K562 (cell line): ENCODE results near the gene DEK. TPM values are rescaled to one million over a fixed set of nuclear protein-coding genes. Genes with fewer than 3 reads are reported as not detected.

Experiments used
- ATAC-seq: fragments of 200-7000 bp; cut with Tn5 transposase; 3 replicates; pipeline ENCODE4 v1.9.1; 2020; ENCODE audit warnings: moderate library complexity
- BruUV-seq: library from RNA; stranded (reverse); fragments of 400-500 nt; replicated peaks from 2 replicates; lab custom pipeline; 2021; lab: Mats Ljungman, UMichigan
- CTCF ChIA-PET: fragments of 300-600 bp; formaldehyde crosslinking; extraction: SDS; loops from one replicate; lab custom pipeline; 2021; ENCODE audit warnings: low intra/inter-chr PET ratio; lab: Yijun Ruan, JAX
- POLR2A ChIA-PET: fragments of 300-600, 350-650 bp; sonication (Branson Sonifier 250); formaldehyde crosslinking; extraction: SDS; loops from one replicate; lab custom pipeline; 2021; ENCODE audit warnings: antibody characterized with exemption, inconsistent platforms; lab: Yijun Ruan, JAX
- DNase-seq, 4 experiments: peaks; one replicate each; pipeline versions ENCODE4 v3.0.0 to v3.0.0-alpha.2; 2011 to 2018; ENCODE audit warnings: low spot score in 3 of 4, mixed read lengths in 3 of 4; ENCODE audit errors: extremely low read depth in 1 of 4
- FAIRE-seq: peaks from 2 replicates; lab custom pipeline; 2011; peaks lifted over from hg19 to GRCh38; lab: Jason Lieb, UNC
- H2AFZ ChIP-seq: 2 replicates; pipeline ENCODE4 v1.6.0; 2011; ENCODE audit warnings: low read depth, low read length, control low read depth, inconsistent platforms
- H3K27ac ChIP-seq: fragments of 200-600 bp; 3 replicates; pipeline ENCODE4 v1.8.0; 2011; ENCODE audit warnings: low read depth, mild to moderate bottlenecking, control low read depth, inconsistent platforms, low read length, moderate library complexity, mixed read lengths; ENCODE audit errors: extremely low read depth
- H3K27me3 ChIP-seq, 2 experiments: fragments of 300-600 bp in 1 of 2; 2 replicates in 1 of 2; 3 replicates in 1 of 2; pipeline versions ENCODE4 v1.6.0 to v1.8.0; 2011; ENCODE audit warnings: inconsistent platforms in 2 of 2, low read length in 2 of 2, mild to moderate bottlenecking in 1 of 2, mixed read lengths in 1 of 2, moderate library complexity in 1 of 2; ENCODE audit not compliant: control insufficient read depth in 2 of 2, insufficient read depth in 2 of 2
- H3K36me3 ChIP-seq: fragments of 300-600 bp; 3 replicates; pipeline ENCODE4 v1.8.0; 2011; ENCODE audit warnings: mild to moderate bottlenecking, low read length, inconsistent platforms; ENCODE audit not compliant: control insufficient read depth, insufficient read depth
- H3K4me1 ChIP-seq, 2 experiments: fragments of 200-600 bp in 1 of 2; replicated peaks in 1 of 2; 2 replicates in 1 of 2; 3 replicates in 1 of 2; pipeline versions ENCODE4 v1.5.1 to v1.8.0; 2011; ENCODE audit warnings: inconsistent platforms in 2 of 2, low read length in 2 of 2, mild to moderate bottlenecking in 1 of 2, mixed read lengths in 1 of 2, moderate library complexity in 1 of 2; ENCODE audit not compliant: control insufficient read depth in 2 of 2, insufficient read depth in 2 of 2
- H3K4me2 ChIP-seq: 2 replicates; pipeline ENCODE4 v1.6.1; 2011; ENCODE audit warnings: low read length, control low read depth, inconsistent platforms, mixed read lengths; ENCODE audit not compliant: insufficient read depth
- H3K4me3 ChIP-seq: fragments of 200-600 bp; sonication (generic), shearing (Covaris generic); 2 replicates; pipeline ENCODE4 v1.5.1; 2016; ENCODE audit warnings: control low read depth, inconsistent platforms
- H3K79me2 ChIP-seq: fragments of 200-600 bp; 3 replicates; pipeline ENCODE4 v1.8.0; 2011; ENCODE audit warnings: low read length, inconsistent platforms; ENCODE audit not compliant: control insufficient read depth, insufficient read depth
- H3K9ac ChIP-seq, 2 experiments: 2 replicates each; pipeline versions ENCODE4 v1.6.0 to v1.6.1; 2011; ENCODE audit warnings: low read depth in 2 of 2, low read length in 2 of 2, control low read depth in 1 of 2, inconsistent platforms in 1 of 2, mild to moderate bottlenecking in 1 of 2, mixed read lengths in 1 of 2; ENCODE audit not compliant: insufficient read depth in 1 of 2
- H3K9me1 ChIP-seq: one replicate; pipeline ENCODE4 v1.6.0; 2011; ENCODE audit warnings: inconsistent platforms, mild to moderate bottlenecking, low read length, moderate library complexity; ENCODE audit not compliant: control insufficient read depth, insufficient read depth
- H3K9me3 ChIP-seq: replicated peaks from 2 replicates; pipeline ENCODE4 v1.5.1; 2011; ENCODE audit warnings: low read depth, low read length, inconsistent platforms; ENCODE audit not compliant: control insufficient read depth, insufficient read depth
- H4K20me1 ChIP-seq: replicated peaks from 2 replicates; pipeline ENCODE4 v1.6.1; 2011; ENCODE audit warnings: low read length, inconsistent platforms, mixed read lengths; ENCODE audit not compliant: control insufficient read depth, insufficient read depth
- CC2D1A ChIP-seq: fragments of 450-650 bp; IDR thresholded peaks from 2 replicates; pipeline ENCODE4 v1.6.1; 2017; ENCODE audit warnings: mild to moderate bottlenecking
- ELK1 ChIP-seq: sonication (generic); formaldehyde crosslinking; IDR thresholded peaks from 2 replicates; pipeline ENCODE4 v1.8.1; 2022; ENCODE audit warnings: missing genetic modification reagents
- HNRNPH1 ChIP-seq: fragments of 200-400 bp; formaldehyde crosslinking; optimal IDR thresholded peaks from 2 replicates; pipeline ENCODE3; 2017; ENCODE audit warnings: low read depth, mild to moderate bottlenecking, low read length, moderate library complexity
- IRF2 ChIP-seq: sonication (generic); formaldehyde crosslinking; IDR thresholded peaks from 2 replicates; pipeline ENCODE4 v1.8.1; 2022; ENCODE audit warnings: mild to moderate bottlenecking, missing genetic modification reagents
- NEUROD1 ChIP-seq: fragments of 150-350 bp; IDR thresholded peaks from 2 replicates; pipeline ENCODE4 v1.6.1; 2014; ENCODE audit warnings: borderline replicate concordance, low read length, low read depth; ENCODE audit not compliant: partially characterized antibody
- SREBF1 ChIP-seq: fragments of 150-350 bp; IDR thresholded peaks from 2 replicates; pipeline ENCODE4 v1.6.1; 2014; ENCODE audit warnings: antibody characterized with exemption, low read depth, low read length, borderline replicate concordance
- SRSF7 ChIP-seq: fragments of 200-400 bp; formaldehyde crosslinking; optimal IDR thresholded peaks from 2 replicates; pipeline ENCODE3; 2017; ENCODE audit warnings: mild to moderate bottlenecking, low read depth, low read length
- TAF15 ChIP-seq: fragments of 200-400 bp; formaldehyde crosslinking; IDR thresholded peaks from 2 replicates; pipeline ENCODE4 v1.6.1; 2017; ENCODE audit warnings: mild to moderate bottlenecking, low read depth, low read length, moderate library complexity
- ZNF318 ChIP-seq, 2 experiments: fragments of 450-650 bp; IDR thresholded peaks; 2 replicates each; pipeline ENCODE4 v1.6.1; 2016; ENCODE audit warnings: mild to moderate bottlenecking in 2 of 2, borderline replicate concordance in 1 of 2, low read depth in 1 of 2, moderate library complexity in 1 of 2
- ZNF586 ChIP-seq: fragments of 450-650 bp; formaldehyde crosslinking; conservative IDR thresholded peaks from 2 replicates; pipeline ENCODE4 v1.4.0; 2020; ENCODE audit warnings: mild to moderate bottlenecking, moderate library complexity
- WGBS: fragments of 100-300 bp; shearing (Covaris generic); methylation state at CpG from one replicate; pipeline ENCODE4 v1.1.6; 2016; ENCODE audit warnings: low coverage, mixed read lengths; ENCODE audit not compliant: insufficient coverage; ENCODE audit errors: missing lambda C conversion rate; 5-methylcytosine and 5-hydroxymethylcytosine counted together
- in situ Hi-C: fragments of 300-500 bp; cut with MboI; formaldehyde crosslinking; loops from 4 replicates; pipeline ENCODE4 v1.15.0; 2018; ENCODE audit warnings: inconsistent platforms, mixed read lengths
- intact Hi-C: fragments of 100-400 bp; cut with micrococcal nuclease; formaldehyde crosslinking; loops from 2 replicates; pipeline ENCODE4 v1.14.2; 2022
- polyA plus RNA-seq, 8 experiments: library from polyadenylated mRNA; depleted of rRNA in 4 of 8; stranded (reverse) in 5 of 8; unstranded in 3 of 8; fragments of >200 nt; fragmentation: Nextera tagmentation in 2 of 8; fragmentation: Illumina TruSeq in 1 of 8; extraction: Ambion mirVana in 2 of 8; extraction: Trizol in 1 of 8; gene quantifications; 2 replicates each; pipeline versions ENCODE4 v1.2.1 to v1.2.3, GENCODE V29; 2011 to 2014; ENCODE audit warnings: inconsistent platforms in 1 of 8, missing spikeins in 1 of 8
- total RNA-seq, 7 experiments: library from RNA; depleted of rRNA in 6 of 7; stranded (reverse); fragments of >200 nt in 6 of 7; fragmentation: Illumina TruSeq in 2 of 7; extraction: Trizol in 2 of 7; gene quantifications; 2 replicates each; pipeline versions ENCODE4 v1.2.1 to v1.2.3, GENCODE V29; 2011 to 2021; ENCODE audit warnings: low replicate concordance in 1 of 7

DEK gene
- total and polyA plus RNA-seq, 9 of the 15 experiments (the other 6 are each of a cell fraction or from before 2014, with no cell fraction given), result 82.3 to 338 (median 184) TPM

- TF ChIP-seq ZNF586 (CRISPR knock-in tag) (no peak), TAF15 (no peak), HNRNPH1 (no peak), ELK1 (CRISPR knock-in tag) (no peak), CC2D1A (no peak), IRF2 (CRISPR knock-in tag) (no peak), SRSF7 (no peak), NEUROD1 (no peak), SREBF1 (no peak), ZNF318 (IDR thresholded peaks at IDR 0.05; ENCODE audit: borderline replicate concordance in 1 of 2, low read depth in 1 of 2) (no peak)
- Histone ChIP-seq H3K4me2 (no peak overlapping the region), H3K9me1 (no peaks in the 10 kb centered on the region), H3K36me3 (no peaks in the 10 kb centered on the region), H3K9ac (no peak overlapping the region), H3K4me1 (peaks cover 0 to 8% of the 10 kb centered on the region in 2 experiments; a peak in 2 of 5 replicates), H3K27me3 (peaks cover 30 to 36% of the 10 kb centered on the region in 2 experiments), H3K9me3 (no peaks in the 10 kb centered on the region), H3K27ac (no peak overlapping the region), H4K20me1 (no peaks in the 10 kb centered on the region), H3K79me2 (no peaks in the 10 kb centered on the region), H2AFZ (no peak overlapping the region), H3K4me3 (no peak overlapping the region)
- ChIA-PET POLR2A (interaction anchor here (1.4 to 2.2 kb wide), 2 partner anchors 12 to 14 kb away, joined by 3 to 6 read pairs; no protein-coding TSS in a partner anchor), CTCF (no interaction called here)
- DNase-seq, result no peak
- FAIRE-seq, result no peak
- intact Hi-C loops, result no loop called here
- no TSS peak for BruUV-seq
- 1% methylated on average over 6 of the region's 6 CpGs for WGBS
- ATAC-seq, result no peak
- in situ Hi-C loops, result no loop called here
These were observed 15.8 kb upstream of the DEK start for GRCh38 chr6:18280084-18280483.
